SK-N-SH (cell line): Measurements from ENCODE around the gene BCL2L13. TPM values are rescaled to one million over a fixed set of nuclear protein-coding genes. Genes with fewer than 3 reads are reported as not detected.

Experiments
- CTCF ChIA-PET: fragments of 300-600, 350-600 bp; formaldehyde crosslinking; extraction: SDS; loops from one replicate; lab custom pipeline; 2021; lab: Yijun Ruan, JAX
- POLR2A ChIA-PET: fragments of 350-600 bp; sonication (Branson Sonifier 250); formaldehyde crosslinking; extraction: SDS; loops from one replicate; lab custom pipeline; 2020; ENCODE audit warnings: antibody characterized with exemption, inconsistent platforms; lab: Yijun Ruan, JAX
- DNase-seq: peaks from one replicate; pipeline ENCODE4 v3.0.0; 2012
- H2AFZ ChIP-seq: fragments of 200-600 bp; sonication (generic); 2 replicates; pipeline ENCODE4 v1.8.1; 2016; ENCODE audit warnings: antibody characterized with exemption, mild to moderate bottlenecking, low read depth
- H3F3A ChIP-seq: fragments of 200-600 bp; sonication (generic); replicated peaks from 2 replicates; pipeline ENCODE3; 2016; ENCODE audit warnings: antibody characterized with exemption, mild to moderate bottlenecking; ENCODE audit not compliant: insufficient read depth
- H3K27ac ChIP-seq, 2 experiments: fragments of 200-500 bp in 1 of 2; fragments of 200-600 bp in 1 of 2; sonication (Bioruptor generic) in 1 of 2; sonication (generic), shearing (Covaris generic) in 1 of 2; 2 replicates each; pipeline versions ENCODE4 v1.5.1 to v1.6.1; 2014 to 2016; ENCODE audit warnings: low read depth in 2 of 2, inconsistent platforms in 1 of 2, low read length in 1 of 2, mild to moderate bottlenecking in 1 of 2, mixed read lengths in 1 of 2
- H3K27me3 ChIP-seq: fragments of 200-600 bp; sonication (generic), shearing (Covaris generic); 2 replicates; pipeline ENCODE4 v1.6.1; 2016; ENCODE audit warnings: mixed run types; ENCODE audit not compliant: insufficient read depth
- H3K36me3 ChIP-seq, 2 experiments: fragments of 200-500 bp in 1 of 2; fragments of 200-600 bp in 1 of 2; sonication (Bioruptor generic) in 1 of 2; sonication (generic) in 1 of 2; replicated peaks in 1 of 2; 2 replicates each; pipeline versions ENCODE3 to v1.5.1; 2014 to 2016; ENCODE audit warnings: low read length in 1 of 2, mild to moderate bottlenecking in 1 of 2; ENCODE audit not compliant: insufficient read depth in 2 of 2, control insufficient read depth in 1 of 2
- H3K4me1 ChIP-seq, 2 experiments: fragments of 200-500 bp in 1 of 2; fragments of 200-600 bp in 1 of 2; sonication (Bioruptor generic) in 1 of 2; sonication (generic), shearing (Covaris generic) in 1 of 2; 2 replicates each; pipeline versions ENCODE4 v1.5.1 to v1.6.1; 2014 to 2016; ENCODE audit warnings: low read depth in 1 of 2, low read length in 1 of 2, mixed run types in 1 of 2; ENCODE audit not compliant: insufficient read depth in 2 of 2, control insufficient read depth in 1 of 2
- H3K4me2 ChIP-seq: fragments of 200-600 bp; sonication (generic), shearing (Covaris generic); 2 replicates; pipeline ENCODE4 v1.6.1; 2017; ENCODE audit warnings: mixed run types
- H3K4me3 ChIP-seq, 2 experiments: fragments of 200-500 bp in 1 of 2; fragments of 200-600 bp in 1 of 2; sonication (Bioruptor generic) in 1 of 2; sonication (generic), shearing (Covaris generic) in 1 of 2; 2 replicates each; pipeline versions ENCODE4 v1.5.1 to v1.8.1; 2014 to 2016; ENCODE audit warnings: low read depth in 2 of 2, inconsistent platforms in 1 of 2, low read length in 1 of 2, mild to moderate bottlenecking in 1 of 2, mixed read lengths in 1 of 2, moderate library complexity in 1 of 2
- H3K79me2 ChIP-seq: fragments of 200-600 bp; sonication (generic); 2 replicates; pipeline ENCODE4 v1.8.1; 2017; ENCODE audit warnings: mild to moderate bottlenecking; ENCODE audit not compliant: insufficient read depth
- H3K9ac ChIP-seq: fragments of 200-600 bp; sonication (generic); 2 replicates; pipeline ENCODE4 v1.6.1; 2017; ENCODE audit warnings: mixed run types
- H3K9me2 ChIP-seq: fragments of 200-600 bp; sonication (generic); 2 replicates; pipeline ENCODE4 v1.6.1; 2017; ENCODE audit warnings: mixed run types
- H3K9me3 ChIP-seq: fragments of 200-600 bp; sonication (generic); 2 replicates; pipeline ENCODE4 v1.6.1; 2017; ENCODE audit warnings: mixed run types, mild to moderate bottlenecking, moderate library complexity
- H4K20me1 ChIP-seq: fragments of 200-600 bp; sonication (generic); 2 replicates; pipeline ENCODE4 v1.6.1; 2017; ENCODE audit warnings: mild to moderate bottlenecking, mixed run types; ENCODE audit not compliant: insufficient read depth
- EP300 ChIP-seq, 2 experiments: IDR thresholded peaks; 2 replicates each; pipeline versions ENCODE4 v1.4.0 to v1.6.1; 2012; ENCODE audit warnings: borderline replicate concordance in 1 of 2, low read depth in 1 of 2, low read length in 1 of 2
- FOSL2 ChIP-seq: IDR thresholded peaks from 2 replicates; pipeline ENCODE4 v1.4.0; 2012; ENCODE audit warnings: low read depth, mild to moderate bottlenecking, moderate library complexity, borderline replicate concordance
- TCF12 ChIP-seq: IDR thresholded peaks from 2 replicates; pipeline ENCODE4 v1.4.0; 2012
- WGBS: methylation state at CpG from one replicate; pipeline ENCODE4 v1.1.6; 2017; ENCODE audit warnings: low lambda C conversion rate; 5-methylcytosine and 5-hydroxymethylcytosine counted together
- polyA plus RNA-seq, 3 experiments: library from polyadenylated mRNA; depleted of rRNA; stranded (reverse); fragments of >200 nt; gene quantifications; 2 replicates each; pipeline ENCODE4 v1.2.3, GENCODE V29; 2012
- TF ChIP-seq, protein P1 (sequence below): fragments of 150-350 bp; IDR thresholded peaks from 2 replicates; pipeline ENCODE4 v1.6.1; 2017; ENCODE audit warnings: antibody characterized with exemption, low read length, low read depth, borderline replicate concordance
- TF ChIP-seq, protein P2 (sequence below): IDR thresholded peaks from 2 replicates; pipeline ENCODE4 v1.4.0; 2012; ENCODE audit warnings: low read depth, borderline replicate concordance
- TF ChIP-seq, protein P3 (sequence below): IDR thresholded peaks from 2 replicates; pipeline ENCODE4 v1.4.0; 2012; ENCODE audit warnings: low read depth

The BCL2L13 gene
- polyA plus RNA-seq, 1 of the 3 experiments (the other 2 are of a cell fraction) = 37.1 TPM

GRCh38 chr22:17699696-17700340, 61.3 kb downstream of the BCL2L13 start:
- H3K27ac ChIP-seq = no peak overlapping the region
- no peak overlapping the region for H2AFZ ChIP-seq
- peaks cover 29% of the 10 kb centered on the region for H3F3A ChIP-seq
- no peaks in the 10 kb centered on the region for H4K20me1 ChIP-seq
- H3K4me3 ChIP-seq = no peak overlapping the region
- peaks cover 9 to 23% of the 10 kb centered on the region in 2 experiments for H3K36me3 ChIP-seq
- TF ChIP-seq FOSL2 (no peak), EP300 (IDR thresholded peaks at IDR 0.05; ENCODE audit: borderline replicate concordance in 1 of 2, low read depth in 1 of 2, low read length in 1 of 2) (no peak)
- TF ChIP-seq, protein P1, sequence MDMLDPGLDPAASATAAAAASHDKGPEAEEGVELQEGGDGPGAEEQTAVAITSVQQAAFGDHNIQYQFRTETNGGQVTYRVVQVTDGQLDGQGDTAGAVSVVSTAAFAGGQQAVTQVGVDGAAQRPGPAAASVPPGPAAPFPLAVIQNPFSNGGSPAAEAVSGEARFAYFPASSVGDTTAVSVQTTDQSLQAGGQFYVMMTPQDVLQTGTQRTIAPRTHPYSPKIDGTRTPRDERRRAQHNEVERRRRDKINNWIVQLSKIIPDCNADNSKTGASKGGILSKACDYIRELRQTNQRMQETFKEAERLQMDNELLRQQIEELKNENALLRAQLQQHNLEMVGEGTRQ = no peak
- no peak overlapping the region for H3K4me2 ChIP-seq
- H3K9me2 ChIP-seq = no peaks in the 10 kb centered on the region
- DNase-seq = no peak
- ChIA-PET POLR2A (no interaction called here), CTCF (no interaction called here)
- H3K27me3 ChIP-seq = no peaks in the 10 kb centered on the region
- H3K9me3 ChIP-seq = no peaks in the 10 kb centered on the region
- H3K4me1 ChIP-seq = peaks cover 0 to 11% of the 10 kb centered on the region in 2 experiments; a peak in 1 of 4 replicates
- WGBS = 92% methylated on average over 7 of the region's 7 CpGs
- no peaks in the 10 kb centered on the region; the same call in 1 of the 2 replicates for H3K79me2 ChIP-seq
- H3K9ac ChIP-seq = no peak overlapping the region

- no peak overlapping the region for H3K9ac ChIP-seq
- no peaks in the 10 kb centered on the region for H3K27me3 ChIP-seq
- CTCF ChIA-PET = no interaction called here
- TF ChIP-seq TCF12 = peak; percentile 39; the same call in 1 of the 2 replicates
- TF ChIP-seq, protein P2, sequence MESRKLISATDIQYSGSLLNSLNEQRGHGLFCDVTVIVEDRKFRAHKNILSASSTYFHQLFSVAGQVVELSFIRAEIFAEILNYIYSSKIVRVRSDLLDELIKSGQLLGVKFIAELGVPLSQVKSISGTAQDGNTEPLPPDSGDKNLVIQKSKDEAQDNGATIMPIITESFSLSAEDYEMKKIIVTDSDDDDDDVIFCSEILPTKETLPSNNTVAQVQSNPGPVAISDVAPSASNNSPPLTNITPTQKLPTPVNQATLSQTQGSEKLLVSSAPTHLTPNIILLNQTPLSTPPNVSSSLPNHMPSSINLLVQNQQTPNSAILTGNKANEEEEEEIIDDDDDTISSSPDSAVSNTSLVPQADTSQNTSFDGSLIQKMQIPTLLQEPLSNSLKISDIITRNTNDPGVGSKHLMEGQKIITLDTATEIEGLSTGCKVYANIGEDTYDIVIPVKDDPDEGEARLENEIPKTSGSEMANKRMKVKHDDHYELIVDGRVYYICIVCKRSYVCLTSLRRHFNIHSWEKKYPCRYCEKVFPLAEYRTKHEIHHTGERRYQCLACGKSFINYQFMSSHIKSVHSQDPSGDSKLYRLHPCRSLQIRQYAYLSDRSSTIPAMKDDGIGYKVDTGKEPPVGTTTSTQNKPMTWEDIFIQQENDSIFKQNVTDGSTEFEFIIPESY = no peak
- TF ChIP-seq, protein P3, sequence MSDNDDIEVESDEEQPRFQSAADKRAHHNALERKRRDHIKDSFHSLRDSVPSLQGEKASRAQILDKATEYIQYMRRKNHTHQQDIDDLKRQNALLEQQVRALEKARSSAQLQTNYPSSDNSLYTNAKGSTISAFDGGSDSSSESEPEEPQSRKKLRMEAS = no peak
- TF ChIP-seq, all 33 proteins: peak for 1
- Histone ChIP-seq H3K4me2 (peak overlapping the region; percentile 57), H3K4me1 (peaks cover 0 to 14% of the 10 kb centered on the region in 2 experiments; a peak in 1 of 4 replicates), H3K79me2 (no peaks in the 10 kb centered on the region; the same call in 1 of the 2 replicates), H3K4me3 (peak overlapping the region in 1 of 2 experiments; percentile 13; a peak in 1 of 4 replicates), H4K20me1 (no peaks in the 10 kb centered on the region), H3K9me2 (no peaks in the 10 kb centered on the region), H2AFZ (no peak overlapping the region), H3K9me3 (no peaks in the 10 kb centered on the region), H3K27ac (peak overlapping the region; percentile 41 to 48; a peak in 3 of 4 replicates), H3F3A (peaks cover 28% of the 10 kb centered on the region), H3K36me3 (peaks cover 9 to 21% of the 10 kb centered on the region in 2 experiments)
- POLR2A ChIA-PET = no interaction called here
- 38% methylated on average over 3 of the region's 3 CpGs for WGBS
- DNase-seq = no peak
These were observed 62.2 kb downstream of the BCL2L13 start for GRCh38 chr22:17700778-17701177.
